ENCODE measurements around the gene ITGB4.

ITGB4 gene

GRCh38 chr17:75697651-75698291 lies 23.5 kb upstream of the ITGB4 start:
- DNase-seq: no peak

DNA sequence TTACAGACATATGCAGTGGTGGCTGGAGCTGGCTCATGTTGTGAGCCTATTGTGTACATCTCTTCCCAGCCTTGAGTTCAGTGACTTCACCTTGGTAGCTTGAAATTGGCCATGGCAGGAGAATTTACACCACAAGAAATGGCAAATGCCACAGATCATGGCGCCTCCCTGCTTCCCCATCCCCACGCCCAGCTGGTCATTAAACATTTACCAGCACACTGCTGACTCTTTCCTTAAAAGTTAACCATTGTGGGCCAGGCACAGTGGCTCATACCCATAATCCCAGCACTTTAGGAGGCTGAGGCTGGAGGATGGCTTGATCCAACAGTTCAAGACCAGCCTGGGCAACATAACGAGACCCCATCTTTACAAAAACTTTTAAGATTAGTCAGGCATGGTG lies 22.6 kb upstream of the ITGB4 start:
- no peak for DNase-seq

- no peak for DNase-seq
These were observed 20.0 kb upstream of the ITGB4 start for GRCh38 chr17:75701288-75701687.

DNA sequence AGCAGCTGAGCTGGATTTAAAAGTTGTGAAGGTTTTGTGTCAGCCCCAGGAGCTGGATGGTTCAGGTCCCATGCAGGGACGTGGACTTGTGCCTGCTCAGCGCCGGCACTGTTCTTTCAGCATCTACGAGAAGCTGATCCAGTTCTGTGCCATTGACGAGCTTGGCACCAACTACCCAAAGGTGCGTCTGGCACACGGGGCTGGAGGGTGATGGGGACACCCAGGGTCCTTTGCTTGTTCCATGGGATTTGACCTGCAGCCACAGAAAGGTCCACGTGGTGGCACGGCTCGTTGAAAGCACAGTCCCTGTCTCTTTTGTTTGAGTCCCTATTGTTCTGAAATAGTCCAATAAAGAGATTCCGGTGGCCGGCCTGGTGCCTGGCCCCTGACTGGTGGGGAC lies 18.1 kb upstream of the ITGB4 start:
- no peak for DNase-seq

DNA sequence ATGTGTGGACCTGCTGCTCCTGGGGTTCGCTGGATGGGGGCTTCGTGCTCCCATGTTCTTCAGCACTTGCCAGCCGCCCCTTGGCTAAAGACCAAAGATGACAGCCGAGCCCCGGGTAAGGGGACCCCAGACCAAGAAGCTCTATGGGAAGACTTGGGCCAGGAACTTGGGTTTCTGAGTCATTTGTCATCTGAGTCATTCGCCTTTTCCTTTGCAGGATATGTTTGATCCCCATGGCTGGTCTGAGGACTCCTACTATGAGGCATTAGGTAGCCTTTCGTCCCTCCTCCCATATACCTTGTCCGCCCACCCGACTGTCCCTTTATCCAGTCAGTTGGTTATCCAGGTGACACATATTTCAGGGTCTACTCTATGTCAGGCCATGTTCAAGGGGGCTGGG lies 17.7 kb upstream of the ITGB4 start:
- DNase-seq: no peak

DNA sequence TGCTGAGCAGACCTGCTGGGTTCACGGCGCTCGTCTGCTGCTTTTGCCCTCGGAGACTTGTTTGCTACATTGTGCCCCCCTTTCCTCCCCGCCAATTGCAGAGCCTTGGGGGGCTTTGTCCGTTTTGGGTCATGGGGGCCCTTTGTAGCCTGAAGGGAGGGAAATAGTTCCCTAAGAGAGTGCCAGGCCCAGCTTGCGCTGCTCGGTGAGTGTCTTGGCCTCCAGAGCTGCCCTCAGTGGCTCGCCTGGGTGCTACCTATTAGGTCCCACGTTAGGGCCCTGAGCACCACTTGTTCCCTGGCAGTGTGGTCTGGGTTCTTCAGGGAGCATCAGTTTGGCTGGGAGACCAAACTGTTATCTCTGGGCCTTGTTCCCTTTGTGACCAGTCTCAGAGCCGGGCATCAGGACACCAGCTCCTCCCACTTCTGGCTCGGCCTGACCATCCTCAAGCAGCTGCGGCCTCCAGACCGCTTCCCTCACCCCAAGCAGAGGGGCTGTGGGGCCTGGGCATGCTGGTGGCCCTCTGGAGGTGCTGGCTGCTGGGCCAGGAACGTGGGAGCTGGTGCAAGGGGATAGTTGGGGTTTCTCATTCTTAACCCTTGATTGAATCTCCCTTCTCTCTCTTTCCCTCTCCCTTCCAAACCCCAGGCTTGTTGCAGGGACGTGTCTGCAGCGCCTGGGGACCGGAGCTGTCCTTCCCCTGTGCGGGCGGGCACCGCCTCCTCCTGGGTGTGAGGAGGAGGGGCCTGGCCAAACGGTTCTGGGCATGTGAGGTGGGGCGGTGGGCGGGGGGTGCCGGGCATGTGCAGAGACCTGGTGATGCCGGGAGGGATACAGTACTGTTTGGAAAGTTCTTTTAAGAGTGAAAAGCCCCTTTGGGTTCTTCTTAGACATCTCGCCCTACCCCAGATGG lies 16.0 kb upstream of the ITGB4 start:
- no peak for DNase-seq

GRCh38 chr17:75706042-75706728 lies 15.1 kb upstream of the ITGB4 start:
- DNase-seq: no peak

DNA sequence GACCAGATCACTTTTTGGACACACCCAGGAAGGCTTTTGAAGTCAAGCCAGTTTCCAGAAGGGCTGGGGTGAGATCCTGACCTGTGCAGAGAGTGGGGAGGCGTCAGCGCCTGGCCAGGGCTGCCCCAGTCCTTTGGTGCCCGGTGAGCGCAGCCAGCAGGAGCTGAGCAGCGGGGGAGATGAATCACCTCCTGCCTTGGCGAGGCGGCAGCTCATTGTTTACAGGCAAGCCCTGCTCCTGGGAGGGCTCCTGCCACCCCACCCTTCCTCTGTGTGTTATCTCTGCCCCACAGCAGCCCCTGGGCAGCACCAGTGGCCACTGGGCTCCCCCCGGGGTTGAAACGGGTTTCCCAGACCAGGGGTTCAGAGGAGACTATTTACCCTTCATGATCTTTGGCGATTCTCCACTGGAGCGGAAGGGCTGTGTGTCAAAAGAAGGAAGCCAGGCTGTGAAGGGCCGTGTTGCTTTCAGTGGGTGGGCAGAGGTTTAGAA lies 14.1 kb upstream of the ITGB4 start:
- DNase-seq: no peak

GRCh38 chr17:75712446-75712845 lies 8.8 kb upstream of the ITGB4 start:
- no peak for DNase-seq

DNA sequence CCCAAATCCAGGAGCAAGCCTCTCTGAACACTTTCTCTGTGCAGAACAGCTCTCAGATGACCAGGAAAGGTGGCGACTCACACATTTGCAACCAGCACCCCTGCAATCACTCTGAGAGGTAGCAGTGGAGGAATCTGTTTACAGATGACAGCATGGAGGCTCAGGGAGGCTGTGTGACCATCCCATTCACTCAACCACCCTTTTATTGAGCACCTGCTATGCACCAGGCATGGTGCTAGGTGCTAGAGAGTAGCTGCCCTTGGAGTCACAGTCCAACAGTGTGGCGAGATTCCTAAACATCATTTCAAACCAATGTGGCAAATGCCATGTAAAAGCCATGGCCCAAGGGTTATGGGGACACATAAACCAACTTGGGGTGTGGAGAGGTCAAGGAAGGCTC lies 1.5 kb upstream of the ITGB4 start:
- DNase-seq: no peak

GRCh38 chr17:75721463-75722011 lies 278 bp downstream of the ITGB4 start:
- DNase-seq: no peak

DNA sequence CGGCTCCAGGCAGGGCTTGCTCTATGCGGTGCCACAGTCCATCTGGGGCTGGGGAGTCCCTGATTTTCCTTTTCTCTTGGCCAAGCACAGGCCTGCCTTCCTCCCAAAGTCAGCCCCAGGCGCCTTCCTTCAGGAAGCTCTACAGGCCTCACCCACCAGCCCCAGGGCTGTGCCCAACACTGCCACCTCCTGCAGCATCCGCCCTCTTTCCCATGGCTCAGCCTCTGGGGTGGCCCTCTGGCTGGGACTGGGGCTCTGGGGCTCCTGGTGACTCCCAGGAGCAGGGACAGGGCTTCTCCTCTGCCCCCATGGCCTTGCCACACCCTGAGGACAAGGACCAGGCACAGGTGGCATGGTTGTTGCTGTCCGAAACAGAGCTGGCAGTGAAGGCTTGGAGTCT lies 817 bp downstream of the ITGB4 start:
- DNase-seq: no peak

GRCh38 chr17:75722542-75723095 lies 1.4 kb downstream of the ITGB4 start:
- DNase-seq: no peak

GRCh38 chr17:75723171-75723930 lies 2.1 kb downstream of the ITGB4 start:
- no peak for DNase-seq

DNA sequence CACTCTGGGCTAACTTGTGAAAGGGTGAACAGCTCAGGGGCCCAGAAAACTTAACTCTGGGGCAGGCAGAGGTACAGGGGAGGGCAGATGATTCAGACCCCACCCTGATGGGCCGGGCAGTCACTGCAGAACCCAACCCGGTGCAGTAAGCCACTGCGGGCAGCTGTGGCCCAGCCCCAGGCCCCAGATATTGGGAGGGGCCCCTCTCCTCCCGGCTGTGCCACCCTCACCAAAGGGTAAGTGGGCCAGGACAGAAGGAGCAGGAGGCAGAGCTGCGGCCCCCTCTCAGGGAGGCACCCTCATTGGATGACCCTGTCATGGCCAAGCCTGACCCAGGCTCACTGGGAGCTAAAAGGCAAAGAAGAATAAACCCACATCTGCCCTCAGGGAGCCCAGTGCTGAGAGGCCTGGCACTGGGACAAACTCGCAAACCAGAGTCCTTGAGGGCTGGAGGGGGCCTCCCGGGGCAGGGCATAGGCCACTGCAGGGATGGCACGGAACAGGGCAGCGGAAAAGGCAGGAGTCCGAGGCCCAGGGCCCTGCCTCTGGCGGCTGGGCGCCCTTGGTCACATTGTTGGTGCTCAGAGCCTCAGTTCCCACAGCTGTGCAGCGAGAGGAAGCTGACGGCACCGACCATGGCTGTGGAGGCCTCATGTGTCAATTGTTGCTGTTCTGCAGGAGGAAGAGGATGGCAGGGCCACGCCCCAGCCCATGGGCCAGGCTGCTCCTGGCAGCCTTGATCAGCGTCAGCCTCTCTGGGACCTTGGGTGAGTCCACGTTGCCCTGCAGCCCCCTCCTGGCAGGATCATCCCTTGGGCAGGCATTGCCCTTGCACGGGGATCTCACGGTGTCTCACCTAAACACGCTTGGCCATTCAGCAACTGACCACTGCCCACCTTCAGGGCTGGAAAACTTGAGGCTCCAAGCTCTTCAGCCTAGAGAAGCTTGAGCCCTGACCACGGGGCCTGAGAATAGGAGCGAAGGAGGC lies 3.1 kb downstream of the ITGB4 start:
- no peak for DNase-seq

DNA sequence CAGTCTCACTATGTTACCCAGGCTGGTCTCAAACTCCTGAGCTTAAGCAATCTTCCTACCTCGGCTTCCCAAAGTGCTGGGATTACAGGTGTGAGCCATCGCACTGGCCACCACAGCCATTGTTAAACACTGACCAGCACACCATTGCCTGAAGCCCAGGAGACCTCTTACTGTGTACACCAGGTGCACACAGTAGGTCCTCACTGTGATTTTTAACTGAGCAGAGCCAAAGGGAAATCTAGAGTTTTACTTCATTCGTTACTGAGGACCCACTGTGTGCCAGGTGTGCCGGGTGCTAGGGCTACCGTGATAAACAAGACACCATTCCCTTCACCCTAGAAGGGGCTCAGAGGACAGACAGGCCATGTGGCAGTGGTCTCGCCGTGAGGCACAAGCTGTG lies 4.2 kb downstream of the ITGB4 start:
- DNase-seq: no peak

DNA sequence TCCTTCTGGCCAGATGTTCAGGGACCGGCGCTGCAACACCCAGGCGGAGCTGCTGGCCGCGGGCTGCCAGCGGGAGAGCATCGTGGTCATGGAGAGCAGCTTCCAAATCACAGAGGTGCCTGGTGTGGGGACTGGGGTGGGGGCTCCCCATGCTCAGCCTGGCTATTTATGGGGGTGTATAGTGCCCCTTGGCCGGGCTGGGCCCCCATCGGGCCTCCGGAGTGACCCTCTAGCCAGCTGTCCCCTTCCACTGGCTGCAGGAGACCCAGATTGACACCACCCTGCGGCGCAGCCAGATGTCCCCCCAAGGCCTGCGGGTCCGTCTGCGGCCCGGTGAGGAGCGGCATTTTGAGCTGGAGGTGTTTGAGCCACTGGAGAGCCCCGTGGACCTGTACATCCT lies 6.1 kb downstream of the ITGB4 start:
- no peak for DNase-seq

GRCh38 chr17:75729351-75729750 lies 8.1 kb downstream of the ITGB4 start:
- DNase-seq: no peak

DNA sequence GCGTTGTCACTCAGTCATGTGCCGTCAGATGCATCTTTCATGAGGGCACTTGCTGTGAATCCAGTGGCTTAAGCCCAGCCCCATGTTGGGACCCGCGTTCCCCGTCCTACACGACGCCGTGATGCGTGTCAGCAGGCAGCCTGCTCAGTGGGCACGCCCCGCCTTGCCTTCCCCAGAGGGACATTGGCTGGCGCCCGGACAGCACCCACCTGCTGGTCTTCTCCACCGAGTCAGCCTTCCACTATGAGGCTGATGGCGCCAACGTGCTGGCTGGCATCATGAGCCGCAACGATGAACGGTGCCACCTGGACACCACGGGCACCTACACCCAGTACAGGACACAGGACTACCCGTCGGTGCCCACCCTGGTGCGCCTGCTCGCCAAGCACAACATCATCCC lies 8.8 kb downstream of the ITGB4 start:
- DNase-seq: no peak

- DNase-seq: no peak
These were observed 9.9 kb downstream of the ITGB4 start for GRCh38 chr17:75731086-75731715.

Measured in fibroblast of skin of back (primary cell).